IMR-90 (cell line): ENCODE data around the gene RAMP3.

ENCODE experiments used
- CTCF ChIP-seq: conservative IDR thresholded peaks from 2 replicates; pipeline ENCODE4 v1.5.1; 2012; ENCODE audit warnings: mild to moderate bottlenecking, low read depth, low read length, improper control_type of control experiment
- MAFK ChIP-seq: IDR thresholded peaks from 2 replicates; pipeline ENCODE4 v1.6.1; 2012; ENCODE audit warnings: low read depth, low read length, improper control_type of control experiment
- POLR2A ChIP-seq: IDR thresholded peaks from 2 replicates; pipeline ENCODE4 v1.6.1; 2012; ENCODE audit warnings: mild to moderate bottlenecking, low read depth, low read length
- RAD21 ChIP-seq: IDR thresholded peaks from 2 replicates; pipeline ENCODE4 v1.6.1; 2012; ENCODE audit warnings: low read length, improper control_type of control experiment

- TF ChIP-seq CTCF: no peak
- TF ChIP-seq MAFK: no peak
- no peak for TF ChIP-seq RAD21
- TF ChIP-seq POLR2A: no peak
Observed at GRCh38 chr7:45129181-45129800, 28.3 kb upstream of the RAMP3 start.
